ENCODE results near the gene KIAA1755.

- TF ChIP-seq CTCF (conservative IDR thresholded peaks at IDR 0.05; ENCODE audit: low read depth, low read length) (no peak), EZH2 (IDR thresholded peaks at IDR 0.05; ENCODE audit: borderline replicate concordance, low read depth, low read length, poor library complexity, severe bottlenecking) (no peak)
These were observed 5.9 kb upstream of the KIAA1755 start for GRCh38 chr20:38266426-38266825.
